Measurements from ENCODE around the gene ANKRD18B. TPM values are rescaled to one million over a fixed set of nuclear protein-coding genes. Genes with fewer than 3 reads are reported as not detected.
"Not testable (repeated sequence)": the region's sequence is repeated elsewhere in the genome, so short reads cannot be mapped to it uniquely, and the experiment has no call there.

ANKRD18B gene
- total and polyA plus RNA-seq, 2 donors (not counting 1 experiment from before 2014, with no cell fraction given) = not detected

GRCh38 chr9:33489066-33489465 lies 35.0 kb upstream of the ANKRD18B start:
- no peaks in the 10 kb centered on the region for H3K9me3 Mint-ChIP-seq (ENCODE audit: insufficient read depth)
- H3K4me1 ChIP-seq (ENCODE audit: control insufficient read depth in 2 of 2, insufficient read depth in 2 of 2, low read length in 2 of 2) = no peaks in the 10 kb centered on the region
- peaks cover 4% of the 10 kb centered on the region for H3K27me3 Mint-ChIP-seq
- no peak overlapping the region for H2AFZ ChIP-seq (ENCODE audit: insufficient read depth, low read depth, low read length, poor library complexity, severe bottlenecking)
- ATAC-seq (ENCODE audit: low read depth) = no peak
- no peaks in the 10 kb centered on the region for H3K36me3 ChIP-seq (replicated peaks in 1 of 2; ENCODE audit: control extremely low read depth in 1 of 2, control insufficient read depth in 1 of 2, extremely low read depth in 1 of 2, insufficient read depth in 2 of 2, low read length in 1 of 2)
- TF ChIP-seq CTCF (IDR thresholded peaks at IDR 0.05) = no peak
- no peak for TF ChIP-seq EZH2 (IDR thresholded peaks at IDR 0.05; ENCODE audit: borderline replicate concordance, insufficient read depth, low read depth, low read length, poor library complexity, severe bottlenecking)
- no peak for DNase-seq
- no peak overlapping the region for H3K27ac Mint-ChIP-seq
- H3K4me3 Mint-ChIP-seq = no peak overlapping the region
- H4K20me1 ChIP-seq (ENCODE audit: control insufficient read depth, insufficient read depth, low read length, poor library complexity, severe bottlenecking) = no peaks in the 10 kb centered on the region
- WGBS (ENCODE audit: insufficient coverage) = 89% methylated on average over 1 of the region's 2 CpGs
- H3K4me3 ChIP-seq (ENCODE audit: control extremely low read depth in 1 of 5, extremely low read depth in 1 of 5, insufficient read depth in 1 of 5, low read depth in 2 of 5, low read length in 4 of 5) = no peak overlapping the region
- H3K27me3 ChIP-seq (replicated peaks in 1 of 4; ENCODE audit: control extremely low read depth in 1 of 4, control insufficient read depth in 3 of 4, insufficient read depth in 4 of 4, low read length in 3 of 4) = no peaks in the 10 kb centered on the region
- no peaks in the 10 kb centered on the region for H3K9me3 ChIP-seq (ENCODE audit: control extremely low read depth in 1 of 3, control insufficient read depth in 2 of 3, insufficient read depth in 1 of 3, low read length in 2 of 3)
- H3K4me1 Mint-ChIP-seq = no peaks in the 10 kb centered on the region
- ChIA-PET CTCF (no interaction called here), POLR2A (no interaction called here)
- H3K27ac ChIP-seq (ENCODE audit: low read length in 2 of 2) = no peak overlapping the region
- intact Hi-C loops (cut with micrococcal nuclease) = no loop called here
- H3K79me2 ChIP-seq (ENCODE audit: control insufficient read depth, insufficient read depth, low read length) = no peaks in the 10 kb centered on the region
- no peak overlapping the region for H3K9ac ChIP-seq (ENCODE audit: low read length)
- H3K4me2 ChIP-seq (replicated peaks; ENCODE audit: low read depth, low read length, poor library complexity, severe bottlenecking) = no peak overlapping the region

- no CpG with 5 or more reads among the region's 2 CpGs for WGBS (ENCODE audit: insufficient coverage)
- H3K4me3 ChIP-seq (ENCODE audit: control extremely low read depth in 1 of 5, extremely low read depth in 1 of 5, insufficient read depth in 1 of 5, low read depth in 2 of 5, low read length in 4 of 5) = not testable (repeated sequence)
These were observed 30.2 kb upstream of the ANKRD18B start for GRCh38 chr9:33493819-33494218.

More at GRCh38 chr9:33493819-33494218, 30.2 kb upstream of the ANKRD18B start:
- H2AFZ ChIP-seq (ENCODE audit: insufficient read depth, low read depth, low read length, poor library complexity, severe bottlenecking); H3K9me3 ChIP-seq (ENCODE audit: control extremely low read depth in 1 of 3, control insufficient read depth in 2 of 3, insufficient read depth in 1 of 3, low read length in 2 of 3); H3K27me3 ChIP-seq (replicated peaks in 1 of 4; ENCODE audit: control extremely low read depth in 1 of 4, control insufficient read depth in 3 of 4, insufficient read depth in 4 of 4, low read length in 3 of 4); POLR2A ChIA-PET; H3K9ac ChIP-seq (ENCODE audit: low read length); H3K4me1 Mint-ChIP-seq; H4K20me1 ChIP-seq (ENCODE audit: control insufficient read depth, insufficient read depth, low read length, poor library complexity, severe bottlenecking); CTCF ChIA-PET; DNase-seq; H3K36me3 ChIP-seq (replicated peaks in 1 of 2; ENCODE audit: control extremely low read depth in 1 of 2, control insufficient read depth in 1 of 2, extremely low read depth in 1 of 2, insufficient read depth in 2 of 2, low read length in 1 of 2); H3K27ac ChIP-seq (ENCODE audit: low read length in 2 of 2); H3K4me3 Mint-ChIP-seq; H3K4me1 ChIP-seq (ENCODE audit: control insufficient read depth in 2 of 2, insufficient read depth in 2 of 2, low read length in 2 of 2); H3K79me2 ChIP-seq (ENCODE audit: control insufficient read depth, insufficient read depth, low read length); H3K27ac Mint-ChIP-seq; ATAC-seq (ENCODE audit: low read depth); H3K4me2 ChIP-seq (replicated peaks; ENCODE audit: low read depth, low read length, poor library complexity, severe bottlenecking); H3K9me3 Mint-ChIP-seq (ENCODE audit: insufficient read depth); H3K27me3 Mint-ChIP-seq: not testable (repeated sequence)
- intact Hi-C loops (cut with micrococcal nuclease) = loop anchor here (10.0 kb wide), 1 partner anchor 89 kb away; the partner anchor contains the start of gene AQP7

Data from B cell (primary cell).